Right lung (tissue), 5 donors: ENCODE data around the gene RTN1. TPM values are rescaled to one million over a fixed set of nuclear protein-coding genes. Genes with fewer than 3 reads are reported as not detected.

Experiments
- DNase-seq, 2 donors: peaks; one replicate each; pipeline ENCODE4 v3.0.0-alpha.2; 2013
- polyA plus RNA-seq, 5 donors: library from polyadenylated mRNA; unstranded; fragments of 120-200 nt; gene quantifications; one replicate each; pipeline versions ENCODE4 v1.2.1 to v1.2.3, GENCODE V29; 2013; ENCODE audit warnings: inconsistent platforms in 1 of 5, low replicate concordance in 1 of 5; ENCODE audit not compliant: insufficient read length in 5 of 5, insufficient read depth in 1 of 5

RTN1 gene
- polyA plus RNA-seq, 5 donors = 4.1 to 4.4 (median 4.2) TPM

- DNase-seq = no peak
These were observed 303.9 kb downstream of the RTN1 start for GRCh38 chr14:59566725-59567124.

- no peak for DNase-seq
These were observed 304.3 kb downstream of the RTN1 start for GRCh38 chr14:59566296-59566695.

GRCh38 chr14:59565087-59565486 is 305.5 kb downstream of the RTN1 start:
- DNase-seq = no peak

GRCh38 chr14:59564366-59564765 is 306.2 kb downstream of the RTN1 start:
- no peak for DNase-seq

DNA sequence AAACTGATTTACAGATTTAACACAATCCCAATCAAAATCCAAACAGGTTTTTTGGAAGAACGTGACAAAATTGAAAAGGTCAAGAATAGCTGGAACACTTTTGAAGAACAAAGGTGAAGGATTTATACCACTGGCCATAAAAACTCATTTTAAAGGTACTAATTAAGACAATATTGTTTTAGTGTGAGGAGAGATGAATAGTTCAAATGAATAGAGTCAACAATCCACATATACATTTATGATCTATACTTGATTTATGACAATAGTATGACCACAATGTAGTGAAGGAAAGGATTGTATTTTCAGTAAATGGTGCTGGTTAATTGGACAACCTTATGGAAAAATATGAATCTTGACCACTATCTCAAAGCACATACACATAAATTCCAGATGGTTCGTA is 323.3 kb downstream of the RTN1 start:
- DNase-seq = no peak

Other genes with a start within 250 kb of the RTN1 start
- gene LRRC9, start 49.4 kb upstream of the RTN1 start, polyA plus RNA-seq = 1 to 10 TPM in 3 of 5 donors, under 1 TPM in 2; 0.47 to 1.4 (median 1.3) TPM
- 100 to 1,000 TPM in 4 of 5 donors, 10 to 100 TPM in 1; 84.2 to 139 (median 113) TPM for gene PCNX4, start 221.1 kb upstream of the RTN1 start, polyA plus RNA-seq